Midbrain (tissue), 1 donor: ENCODE results near the gene CDON.
"Not testable (repeated sequence)": the region's sequence is repeated elsewhere in the genome, so short reads cannot be mapped to it uniquely, and the experiment has no call there.

Source experiments
- DNase-seq: peaks from one replicate; lab custom pipeline; 2025; lab: John Stamatoyannopoulos, UW

CDON gene

GRCh38 chr11:126048197-126048596 lies 14.5 kb downstream of the CDON start:
- DNase-seq, result no peak

- no peak for DNase-seq
Observed at GRCh38 chr11:126046570-126047195, 16.0 kb downstream of the CDON start.

- DNase-seq, result no peak
Observed at GRCh38 chr11:126039485-126040271, 23.0 kb downstream of the CDON start.

- DNase-seq, result no peak
Observed at GRCh38 chr11:126035718-126036117, 26.9 kb downstream of the CDON start.

- DNase-seq, result no peak
Observed at GRCh38 chr11:126034933-126035425, 27.7 kb downstream of the CDON start.

GRCh38 chr11:126034039-126034932 lies 28.4 kb downstream of the CDON start:
- DNase-seq, result no peak

- DNase-seq, result no peak
Observed at GRCh38 chr11:126032375-126032774, 30.3 kb downstream of the CDON start.

- no peak for DNase-seq
Observed at GRCh38 chr11:126029805-126030204, 32.9 kb downstream of the CDON start.

- no peak for DNase-seq
Observed at GRCh38 chr11:126029237-126029636, 33.4 kb downstream of the CDON start.

GRCh38 chr11:126028534-126028933 lies 34.1 kb downstream of the CDON start:
- not testable (repeated sequence) for DNase-seq

- no peak for DNase-seq
Observed at GRCh38 chr11:126026579-126026978, 36.1 kb downstream of the CDON start.

GRCh38 chr11:126025822-126026221 lies 36.8 kb downstream of the CDON start:
- no peak for DNase-seq

- no peak for DNase-seq
Observed at GRCh38 chr11:126024123-126024522, 38.5 kb downstream of the CDON start.

- no peak for DNase-seq
Observed at GRCh38 chr11:126012852-126013251, 49.8 kb downstream of the CDON start.

GRCh38 chr11:126011754-126012153 lies 50.9 kb downstream of the CDON start:
- DNase-seq, result no peak

GRCh38 chr11:126011265-126011664 lies 51.4 kb downstream of the CDON start:
- DNase-seq, result no peak

- no peak for DNase-seq
Observed at GRCh38 chr11:126008956-126009355, 53.7 kb downstream of the CDON start.

GRCh38 chr11:126007238-126007637 lies 55.4 kb downstream of the CDON start:
- no peak for DNase-seq

GRCh38 chr11:126006068-126006467 lies 56.6 kb downstream of the CDON start:
- DNase-seq, result no peak

GRCh38 chr11:126002181-126002580 lies 60.5 kb downstream of the CDON start:
- no peak for DNase-seq

GRCh38 chr11:125999234-125999880 lies 63.3 kb downstream of the CDON start:
- no peak for DNase-seq

- no peak for DNase-seq
Observed at GRCh38 chr11:125998267-125998666, 64.4 kb downstream of the CDON start.
